ENCODE measurements around the gene RAP1A.
"Not testable (repeated sequence)": the region's sequence is repeated elsewhere in the genome, so short reads cannot be mapped to it uniquely, and the experiment has no call there.

The RAP1A gene

DNA sequence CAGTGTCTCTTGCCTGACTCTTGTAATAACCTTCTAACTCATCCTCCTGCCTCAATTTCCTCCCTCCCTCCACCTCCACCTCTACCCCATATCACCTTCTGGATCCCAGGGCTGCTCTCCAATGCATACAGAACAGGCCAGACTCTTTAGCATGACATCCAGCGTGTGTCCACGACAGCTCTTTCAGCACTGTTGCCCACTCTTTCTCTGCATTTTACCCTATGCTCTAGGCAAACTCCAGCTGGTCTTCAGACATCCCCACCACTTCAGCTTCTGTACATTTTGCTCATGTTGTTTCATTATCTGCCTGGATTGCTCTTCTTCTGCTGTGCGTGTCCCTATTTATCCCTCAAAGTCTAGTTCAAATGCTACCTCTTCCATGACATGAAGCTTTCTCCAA, 114.8 kb downstream of the RAP1A start:
- TF ChIP-seq POLR2A (IDR thresholded peaks at IDR 0.05; ENCODE audit: low read depth, low read length) = no peak
- FAIRE-seq = no peak
- DNase-seq (ENCODE audit: insufficient read length, low spot score) = no peak

DNA sequence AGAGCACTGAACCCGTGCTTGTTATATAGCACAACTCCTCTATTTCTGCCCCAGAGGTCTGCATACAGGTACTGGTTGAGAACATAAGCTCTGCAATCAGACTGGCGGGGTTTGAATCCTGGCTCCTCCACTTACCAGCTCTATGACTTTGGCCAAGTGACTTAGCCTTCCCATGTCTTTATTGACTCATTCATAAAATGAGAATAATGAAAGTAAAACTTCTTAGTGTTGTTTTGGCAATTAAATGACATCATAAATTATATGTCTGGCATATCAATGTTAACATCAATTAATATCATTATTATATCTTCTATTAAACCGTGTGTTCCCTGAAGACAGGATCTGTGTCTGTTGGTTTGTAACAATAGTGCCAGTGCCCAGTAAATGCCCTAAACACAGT, 115.3 kb downstream of the RAP1A start:
- DNase-seq (ENCODE audit: insufficient read length, low spot score) (no peak), FAIRE-seq (no peak)
- TF ChIP-seq POLR2A (IDR thresholded peaks at IDR 0.05; ENCODE audit: low read depth, low read length) = no peak

DNA sequence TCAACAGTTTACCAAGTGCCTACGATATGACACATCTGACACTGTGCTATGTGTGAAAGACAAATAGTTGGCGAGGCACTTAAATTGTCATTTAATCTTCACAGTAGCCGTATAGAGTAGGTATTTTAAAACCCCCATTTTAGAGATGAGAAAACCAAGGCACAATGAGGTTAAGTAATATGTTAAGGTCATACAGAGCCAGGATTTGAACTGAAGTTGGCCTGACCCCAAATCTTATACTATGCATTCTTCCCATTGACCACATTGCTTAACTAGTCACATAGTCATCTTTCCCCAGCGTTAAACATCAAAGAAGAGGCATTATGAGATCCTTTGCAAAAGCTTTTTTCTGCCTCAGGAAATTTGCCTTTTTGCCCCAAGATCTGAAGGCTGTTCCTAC, 115.7 kb downstream of the RAP1A start:
- no peak for FAIRE-seq
- no peak for TF ChIP-seq POLR2A (IDR thresholded peaks at IDR 0.05; ENCODE audit: low read depth, low read length)
- no peak for DNase-seq (ENCODE audit: insufficient read length, low spot score)

DNA sequence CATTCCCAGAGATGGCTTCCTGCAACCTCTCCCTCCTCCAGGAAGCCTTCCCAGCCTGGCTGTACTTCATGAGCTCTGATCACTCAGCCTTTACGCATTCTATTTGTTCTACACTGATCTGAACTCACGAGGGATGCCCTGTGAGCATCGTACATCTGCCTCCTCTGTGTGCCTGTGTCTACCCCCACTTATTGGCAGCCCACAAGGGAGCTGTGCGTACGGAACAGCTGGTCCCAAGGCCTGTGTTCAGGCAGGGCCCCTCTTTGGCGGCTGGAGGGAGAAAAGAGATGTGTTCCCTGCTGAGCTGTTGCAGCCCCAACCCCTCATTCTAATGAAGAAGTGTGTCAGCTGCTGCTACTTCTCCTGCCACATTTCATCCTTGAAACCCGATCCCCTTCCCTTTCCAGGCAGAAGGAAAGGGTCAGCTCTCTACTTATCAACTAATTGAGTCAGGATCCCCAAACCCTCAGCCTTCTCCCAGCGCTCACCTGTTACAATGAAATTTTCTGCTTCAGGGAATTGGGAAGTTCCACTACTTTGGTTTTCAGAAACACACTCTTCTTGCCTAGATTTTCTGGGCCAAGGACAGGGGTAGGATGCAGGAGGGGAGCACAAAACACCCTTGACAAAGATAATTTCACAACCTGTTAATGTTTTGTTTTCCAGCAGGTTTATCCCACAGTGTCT, 116.4 kb downstream of the RAP1A start:
- no peak for TF ChIP-seq POLR2A (IDR thresholded peaks at IDR 0.05; ENCODE audit: low read depth, low read length)
- no peak for DNase-seq (ENCODE audit: insufficient read length, low spot score)
- no peak for FAIRE-seq

DNA sequence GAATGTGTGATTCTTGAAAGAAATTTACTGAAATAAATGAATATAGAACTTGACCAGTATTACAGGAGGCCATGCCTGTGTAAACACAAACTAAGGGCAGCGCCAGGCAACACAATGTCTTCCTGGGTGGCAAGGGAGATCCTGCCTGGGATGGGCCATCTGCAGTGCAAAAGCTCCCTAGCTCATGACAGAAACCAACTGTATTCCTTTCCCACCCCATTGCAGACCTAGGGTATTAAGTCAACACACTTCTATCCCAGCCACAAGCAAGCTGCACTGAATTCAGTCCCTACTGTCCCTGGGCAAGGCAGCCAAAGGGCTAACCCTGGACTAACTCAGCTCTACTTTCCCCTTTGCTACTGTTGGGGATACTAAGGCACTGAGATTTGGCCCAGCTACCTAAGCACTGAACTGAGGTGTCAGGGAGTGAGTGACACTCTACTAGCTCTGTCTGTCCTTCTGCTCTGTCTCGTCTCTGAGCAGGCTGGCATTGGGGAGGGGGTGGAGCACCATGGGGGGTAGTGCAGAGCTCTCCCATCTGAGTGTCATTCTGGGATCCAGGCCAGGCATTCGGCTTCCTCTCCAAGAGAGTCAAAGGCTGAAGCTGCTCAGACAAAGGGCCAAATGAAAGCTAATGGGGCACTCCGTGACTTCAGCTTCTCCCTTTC, 117.1 kb downstream of the RAP1A start:
- DNase-seq (ENCODE audit: insufficient read length, low spot score) (no peak), FAIRE-seq (no peak)
- no peak for TF ChIP-seq POLR2A (IDR thresholded peaks at IDR 0.05; ENCODE audit: low read depth, low read length)

DNA sequence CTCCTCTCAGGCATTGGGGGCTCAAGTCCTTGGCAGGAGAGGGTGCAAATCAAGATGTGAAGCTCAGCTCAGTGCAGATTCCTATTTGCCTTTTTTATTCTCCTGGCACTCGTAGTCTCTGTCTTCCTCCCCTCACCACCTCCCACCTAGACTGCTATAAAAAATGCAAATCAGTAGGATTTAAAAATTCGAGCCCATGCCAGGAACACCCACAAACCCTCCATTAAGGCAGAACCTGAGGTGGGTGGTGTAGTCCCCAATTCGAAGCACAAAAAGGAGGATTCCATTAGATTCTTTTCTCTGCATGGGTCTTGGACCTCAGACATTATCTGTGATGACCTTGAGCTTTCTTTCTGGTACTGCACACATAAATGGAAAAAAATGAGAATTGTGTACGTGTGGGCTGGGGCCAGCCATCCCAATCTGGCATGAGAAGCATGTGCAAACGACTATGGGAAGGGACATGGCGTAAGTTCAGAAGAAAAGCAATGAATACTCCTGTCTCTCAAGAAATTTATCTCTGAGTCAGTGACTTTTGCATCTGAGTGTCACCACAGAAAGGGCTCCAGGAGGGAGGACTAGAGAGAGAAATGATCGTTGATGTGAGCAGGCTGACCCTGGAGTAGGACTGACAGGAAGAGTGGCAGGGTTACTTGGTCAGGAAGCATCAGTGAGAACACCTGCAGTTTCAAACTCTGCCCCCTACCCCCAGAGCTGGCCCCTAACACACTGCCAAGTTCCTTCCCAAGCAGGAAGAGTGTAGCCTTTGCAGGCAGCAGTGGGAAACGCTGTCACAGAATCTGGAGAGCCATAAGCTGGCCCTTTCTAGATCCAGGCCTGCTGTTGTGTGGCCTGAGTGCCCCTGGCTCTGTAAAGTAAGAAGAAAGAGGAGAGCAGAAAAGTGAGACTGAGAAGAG, 117.9 kb downstream of the RAP1A start:
- TF ChIP-seq POLR2A (IDR thresholded peaks at IDR 0.05; ENCODE audit: low read depth, low read length) = no peak
- FAIRE-seq (no peak), DNase-seq (ENCODE audit: insufficient read length, low spot score) (no peak)

DNA sequence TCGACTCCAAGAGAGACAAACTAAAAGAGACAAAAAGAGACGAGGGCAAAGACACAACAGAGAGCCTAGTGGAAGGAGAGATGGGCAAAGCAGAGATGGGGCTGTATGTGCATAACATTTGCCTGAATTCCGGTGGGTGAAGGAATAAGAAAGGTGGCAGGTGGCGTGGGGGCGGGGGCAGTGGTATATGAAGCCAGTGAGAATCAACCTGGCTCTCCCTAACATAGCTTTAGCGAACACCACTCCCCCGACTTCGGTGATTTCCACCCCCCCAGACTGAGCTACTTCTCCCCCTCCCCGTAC, 118.5 kb downstream of the RAP1A start:
- FAIRE-seq = no peak
- TF ChIP-seq POLR2A (IDR thresholded peaks at IDR 0.05; ENCODE audit: low read depth, low read length) = no peak

DNA sequence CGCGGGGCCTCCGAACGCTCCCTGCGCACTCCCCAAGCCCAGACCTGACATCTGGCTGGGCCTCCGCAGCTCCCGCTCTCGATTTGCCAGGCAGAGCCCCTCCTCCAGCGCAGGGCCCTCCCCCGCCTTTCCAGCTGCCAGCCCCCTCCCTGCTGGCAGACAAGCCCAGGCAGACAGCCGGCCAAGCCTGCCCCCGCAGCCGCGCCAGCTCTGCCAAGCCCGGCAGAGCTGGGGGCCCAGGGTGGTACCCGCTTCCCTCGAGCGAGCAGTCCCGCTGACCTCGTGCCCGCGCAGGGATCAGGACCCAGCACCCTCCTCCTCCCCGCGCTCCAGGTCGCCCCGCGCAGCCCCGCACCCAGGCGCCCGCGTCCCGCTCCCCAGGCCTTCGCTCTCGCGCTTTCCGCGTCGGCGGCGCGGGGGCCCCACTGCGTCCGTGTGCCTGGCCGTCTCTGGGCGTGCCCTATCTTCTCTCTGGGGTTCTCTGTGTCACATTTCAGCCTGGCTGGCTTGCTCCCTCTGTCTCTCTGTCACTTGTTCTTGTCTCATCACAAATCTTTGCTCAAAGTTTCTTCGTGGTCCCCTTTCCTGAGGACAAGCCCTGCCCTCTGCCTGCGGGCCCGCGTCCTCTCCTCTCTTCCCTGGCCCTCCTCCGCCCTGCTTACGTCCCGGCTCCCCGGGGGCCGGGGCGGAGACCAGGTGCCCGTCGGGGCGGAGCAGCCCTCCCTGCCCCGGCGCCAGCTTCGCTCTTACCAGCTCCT, 119.0 kb downstream of the RAP1A start:
- FAIRE-seq (no peak), DNase-seq (ENCODE audit: insufficient read length, low spot score) (peak; percentile 71)
- no peak for TF ChIP-seq POLR2A (IDR thresholded peaks at IDR 0.05; ENCODE audit: low read depth, low read length)

More for the DNA sequence above, 118.5 kb downstream of the RAP1A start:
- DNase-seq (ENCODE audit: insufficient read length, low spot score) = no peak

DNA sequence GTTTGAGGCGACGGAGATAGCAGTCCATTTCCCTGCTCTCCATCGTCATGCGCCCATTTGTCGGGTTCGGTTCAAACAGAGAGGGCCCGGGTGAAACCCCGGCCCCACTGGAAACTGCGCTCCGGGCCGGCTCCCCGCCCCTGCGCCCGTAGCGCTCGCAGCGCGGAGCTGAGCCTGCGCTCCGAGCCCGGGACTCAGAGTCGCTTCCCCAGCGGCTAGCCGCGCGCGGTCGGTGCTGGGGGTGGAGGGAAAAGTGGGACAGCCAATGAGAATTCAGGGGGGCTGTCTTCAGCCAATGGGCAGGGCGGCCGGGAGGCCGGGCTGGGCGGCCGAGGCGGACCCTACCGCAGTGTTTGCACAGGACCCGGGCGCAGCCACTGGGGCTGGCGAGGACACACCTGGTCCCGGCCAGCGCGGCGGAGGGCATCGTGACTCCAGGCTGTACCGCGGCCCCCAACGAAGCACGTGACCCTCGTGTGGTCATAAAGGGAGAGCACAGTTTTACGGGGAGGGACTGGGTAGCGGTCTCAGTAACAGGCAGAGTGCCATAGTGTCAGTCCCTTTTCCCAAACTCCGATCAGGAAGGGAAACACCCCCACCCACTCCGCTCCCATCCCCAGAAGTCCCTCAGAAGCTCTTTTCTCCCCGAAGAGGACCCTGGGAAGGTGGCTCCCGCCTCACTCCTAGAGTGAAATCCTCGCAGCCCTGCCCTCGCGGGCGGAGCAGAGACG, 119.8 kb downstream of the RAP1A start, which contains the start of gene INKA2:
Gene INKA2 (minus strand): TSS at position 202 of the 731 bp plus-strand sequence. CDS start 153 bp downstream, at position 49.
- FAIRE-seq = no peak
- DNase-seq (ENCODE audit: insufficient read length, low spot score) = peak; percentile 91
- TF ChIP-seq POLR2A (IDR thresholded peaks at IDR 0.05; ENCODE audit: low read depth, low read length) = 0 out of 2 replicates have a peak, but pooled peaks have one; percentile 15

DNA sequence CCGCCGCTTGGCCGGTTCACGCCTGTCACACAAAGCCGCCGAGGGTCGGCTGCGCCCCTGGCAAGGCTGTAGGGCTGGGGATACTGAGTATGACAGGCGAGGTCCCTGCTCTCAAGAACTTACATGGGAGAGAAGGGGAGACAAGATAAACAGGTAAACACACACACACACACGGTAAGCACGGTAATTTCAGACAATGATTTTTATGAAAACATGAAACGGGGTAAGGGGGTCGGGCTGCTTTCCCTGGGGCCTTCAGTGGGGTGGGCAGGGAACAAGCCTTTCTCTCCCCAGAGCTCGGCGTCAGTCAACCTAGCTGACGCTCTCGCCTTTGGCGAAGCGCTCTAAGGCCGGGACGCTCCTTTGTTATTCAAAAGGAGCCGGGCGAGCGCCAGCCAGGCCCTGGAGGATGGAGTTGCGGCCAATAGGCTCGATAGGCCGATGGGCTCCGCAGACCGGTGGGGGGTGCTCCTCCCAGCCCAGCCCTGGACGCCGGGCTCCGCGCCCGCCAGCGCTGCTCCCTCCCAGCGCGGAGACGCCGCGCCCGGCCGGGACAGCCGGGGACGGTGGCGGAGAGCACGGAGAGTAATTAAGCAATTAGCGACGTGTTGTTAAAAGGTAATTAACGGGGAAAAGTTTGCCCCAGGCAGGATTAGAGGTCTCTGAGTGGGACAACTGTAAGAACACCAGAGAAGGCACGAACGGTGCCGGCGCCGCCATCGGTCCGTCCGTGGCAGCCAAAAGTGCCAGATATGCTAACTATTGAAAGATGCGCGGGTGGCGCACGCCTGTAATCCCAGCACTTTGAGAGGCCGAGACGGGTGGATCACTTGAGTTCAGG, 120.6 kb downstream of the RAP1A start:
- DNase-seq (ENCODE audit: insufficient read length, low spot score) (no peak), FAIRE-seq (no peak)
- TF ChIP-seq POLR2A (IDR thresholded peaks at IDR 0.05; ENCODE audit: low read depth, low read length) = no peak

DNA sequence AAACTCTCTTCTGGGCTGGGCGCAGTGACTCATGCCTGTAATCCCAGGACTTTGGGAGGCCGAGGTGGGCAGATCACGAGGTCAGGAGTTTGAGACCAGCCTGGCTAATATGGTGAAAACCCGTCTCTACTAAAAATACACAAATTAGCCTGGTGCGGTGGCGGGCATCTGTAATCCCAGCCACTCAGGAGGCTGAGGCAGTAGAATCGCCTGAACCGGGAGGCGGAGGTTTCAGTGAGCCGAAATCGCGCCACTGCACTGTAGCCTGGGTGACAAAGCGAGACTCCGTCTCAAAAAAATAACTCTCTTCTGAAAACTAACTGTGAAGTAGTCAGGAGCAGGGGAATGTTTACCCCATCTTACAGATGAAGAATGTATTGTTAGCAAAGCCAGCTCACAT, 122.7 kb downstream of the RAP1A start:
- FAIRE-seq; DNase-seq (ENCODE audit: insufficient read length, low spot score): not testable (repeated sequence)

DNA sequence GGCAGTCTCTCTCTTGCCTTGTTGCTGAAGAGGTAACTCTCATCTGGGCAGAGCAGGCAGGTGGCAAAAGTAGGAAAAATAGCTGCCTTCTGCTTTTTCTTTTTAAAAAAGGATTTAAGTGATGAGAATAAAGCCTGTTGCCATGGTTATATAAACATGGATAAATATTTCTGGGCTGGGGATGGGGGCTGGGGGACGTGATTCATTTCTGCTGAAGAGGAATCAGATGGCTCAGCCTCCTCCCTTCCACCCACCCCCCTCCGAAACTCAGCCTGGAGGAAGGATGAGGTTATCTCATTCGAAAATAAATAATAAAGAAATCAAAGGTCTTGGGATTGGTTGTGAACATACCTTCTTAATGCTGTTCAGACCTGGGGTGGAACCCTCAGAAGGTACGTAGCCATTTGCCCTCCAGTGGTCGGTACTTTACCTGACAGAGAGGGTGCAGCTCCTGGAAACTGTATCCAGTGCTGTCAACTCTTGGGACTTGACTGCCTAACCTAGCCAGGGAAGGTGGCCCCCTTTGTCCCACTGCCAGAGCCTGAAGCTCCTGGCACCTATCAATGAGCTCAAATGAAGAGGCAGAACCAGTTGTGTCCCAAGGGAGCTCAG, 123.5 kb downstream of the RAP1A start:
- DNase-seq (ENCODE audit: insufficient read length, low spot score) (no peak), FAIRE-seq (no peak)
- no peak for TF ChIP-seq POLR2A (IDR thresholded peaks at IDR 0.05; ENCODE audit: low read depth, low read length)
